ENCODE measurements around the gene CELF1.

DNA sequence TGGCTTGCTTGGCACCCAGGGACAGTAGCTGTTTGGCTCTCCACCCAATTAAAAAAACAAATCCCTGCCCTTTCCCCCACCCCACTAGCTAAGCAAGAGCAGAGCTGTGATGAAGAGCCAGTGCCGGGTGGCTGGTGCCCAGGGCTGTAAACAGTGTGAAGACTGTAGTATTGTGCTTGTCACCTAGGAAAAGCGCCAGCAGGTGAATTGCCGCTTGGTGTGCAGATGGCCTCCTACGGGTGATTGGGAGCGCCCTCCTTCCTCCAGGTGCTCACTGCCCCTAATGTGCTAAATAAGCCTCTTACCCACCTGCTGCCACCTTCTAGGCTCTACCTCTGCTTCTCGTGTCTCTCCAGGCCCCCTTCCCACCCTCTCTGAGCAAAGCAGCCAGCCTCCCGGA is 85.6 kb downstream of the CELF1 start:
- TF ChIP-seq, protein P1, sequence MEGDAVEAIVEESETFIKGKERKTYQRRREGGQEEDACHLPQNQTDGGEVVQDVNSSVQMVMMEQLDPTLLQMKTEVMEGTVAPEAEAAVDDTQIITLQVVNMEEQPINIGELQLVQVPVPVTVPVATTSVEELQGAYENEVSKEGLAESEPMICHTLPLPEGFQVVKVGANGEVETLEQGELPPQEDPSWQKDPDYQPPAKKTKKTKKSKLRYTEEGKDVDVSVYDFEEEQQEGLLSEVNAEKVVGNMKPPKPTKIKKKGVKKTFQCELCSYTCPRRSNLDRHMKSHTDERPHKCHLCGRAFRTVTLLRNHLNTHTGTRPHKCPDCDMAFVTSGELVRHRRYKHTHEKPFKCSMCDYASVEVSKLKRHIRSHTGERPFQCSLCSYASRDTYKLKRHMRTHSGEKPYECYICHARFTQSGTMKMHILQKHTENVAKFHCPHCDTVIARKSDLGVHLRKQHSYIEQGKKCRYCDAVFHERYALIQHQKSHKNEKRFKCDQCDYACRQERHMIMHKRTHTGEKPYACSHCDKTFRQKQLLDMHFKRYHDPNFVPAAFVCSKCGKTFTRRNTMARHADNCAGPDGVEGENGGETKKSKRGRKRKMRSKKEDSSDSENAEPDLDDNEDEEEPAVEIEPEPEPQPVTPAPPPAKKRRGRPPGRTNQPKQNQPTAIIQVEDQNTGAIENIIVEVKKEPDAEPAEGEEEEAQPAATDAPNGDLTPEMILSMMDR (IDR thresholded peaks at IDR 0.05; ENCODE audit: low read length), result no peak
- TF ChIP-seq EZH2 (IDR thresholded peaks at IDR 0.05; ENCODE audit: borderline replicate concordance, low read length), result no peak
